ENCODE measurements around the gene TTLL1. TPM values are rescaled to one million over a fixed set of nuclear protein-coding genes. Genes with fewer than 3 reads are reported as not detected.

Gene TTLL1
- total and polyA plus RNA-seq, 2 of the 4 experiments (the other 2 are of a cell fraction): 10.8 to 13.2 TPM

GRCh38 chr22:43057641-43058040 is 31.6 kb downstream of the TTLL1 start:
- H4K5ac ChIP-seq (ENCODE audit: low read depth, low read length): no peak overlapping the region
- no peak overlapping the region for H2AK5ac ChIP-seq (ENCODE audit: low read depth, low read length)
- POLR2A ChIA-PET (ENCODE audit: unreplicated experiment): no interaction called here
- H3K18ac ChIP-seq (ENCODE audit: low read depth, low read length): no peak overlapping the region
- ATAC-seq (ENCODE audit: low read depth) (no peak), DNase-seq (no peak)
- H3K56ac ChIP-seq (ENCODE audit: extremely low read depth, insufficient read depth, low read length): no peak overlapping the region
- no peaks in the 10 kb centered on the region for H4K20me1 ChIP-seq (ENCODE audit: insufficient read depth, low read length)
- H3K36me3 ChIP-seq (ENCODE audit: control insufficient read depth, insufficient read depth, low read length): peaks cover 10% of the 10 kb centered on the region
- no peak overlapping the region for H4K91ac ChIP-seq (ENCODE audit: insufficient read depth, low read depth, low read length)
- BruUV-seq (replicated peaks): no TSS peak
- no peaks in the 10 kb centered on the region for H3K4me1 ChIP-seq (ENCODE audit: control insufficient read depth, insufficient read depth, low read length)
- H3K79me1 ChIP-seq (ENCODE audit: low read depth in 1 of 2, low read length in 2 of 2): no peaks in the 10 kb centered on the region
- H3K27ac ChIP-seq (ENCODE audit: insufficient read depth, low read length): no peak overlapping the region
- no CpG with 5 or more reads among the region's 7 CpGs for WGBS, 2 experiments (ENCODE audit: extremely low coverage in 2 of 2, insufficient read length in 1 of 2)
- no peak overlapping the region for H3K9ac ChIP-seq (ENCODE audit: low read depth, low read length)
- H3K27me3 ChIP-seq (ENCODE audit: control insufficient read depth, insufficient read depth, low read length): no peaks in the 10 kb centered on the region
- H2BK15ac ChIP-seq (ENCODE audit: low read depth, low read length): no peak overlapping the region
- in situ Hi-C loops (cut with MboI; ENCODE audit: low sequenced_read_pairs) (no loop called here), dilution Hi-C loops (cut with HindIII; ENCODE audit: low sequenced_read_pairs, unreplicated experiment) (no loop called here), intact Hi-C loops (cut with micrococcal nuclease) (no loop called here)
- no peak overlapping the region for H4K8ac ChIP-seq (ENCODE audit: low read depth in 2 of 2, low read length in 2 of 2)
- H3K9me3 ChIP-seq (ENCODE audit: control insufficient read depth, insufficient read depth, low read length): no peaks in the 10 kb centered on the region
- no peak overlapping the region for H3K14ac ChIP-seq (replicated peaks; ENCODE audit: low read depth, low read length)
- H2AFZ ChIP-seq (replicated peaks; ENCODE audit: low read length, poor library complexity): no peak overlapping the region
- H3K4me3 ChIP-seq (ENCODE audit: insufficient read depth, low read depth, low read length): no peak overlapping the region
- H2BK20ac ChIP-seq (ENCODE audit: low read depth, low read length): no peak overlapping the region
- no peak overlapping the region for H2BK120ac ChIP-seq (ENCODE audit: low read depth, low read length)
- no peak overlapping the region for H3K4ac ChIP-seq (ENCODE audit: low read depth, low read length)
- no peak overlapping the region for H3K23ac ChIP-seq (ENCODE audit: low read depth, low read length)
- 0 out of 2 replicates have a peak, but pooled peaks cover 2% of the 10 kb centered on the region for H3K9me1 ChIP-seq (ENCODE audit: insufficient read depth, low read length)
- TF ChIP-seq CTCF (conservative IDR thresholded peaks at IDR 0.05; ENCODE audit: low read depth, low read length): no peak
- no peak for TF ChIP-seq RFX5 (IDR thresholded peaks at IDR 0.05; ENCODE audit: low read depth, low read length)
- CTCF ChIA-PET: no interaction called here
- H2AK9ac ChIP-seq (replicated peaks; ENCODE audit: low read depth, low read length, poor library complexity): no peak overlapping the region
- no peak overlapping the region for H3K4me2 ChIP-seq (ENCODE audit: low read depth, low read length)
- H2BK5ac ChIP-seq (ENCODE audit: low read depth, low read length, poor library complexity, severe bottlenecking): no peak overlapping the region
